Keratinocyte (primary cell): ENCODE results near the gene RRAS2. TPM values are rescaled to one million over a fixed set of nuclear protein-coding genes. Genes with fewer than 3 reads are reported as not detected.

ENCODE experiments used
- DNase-seq: peaks from one replicate; pipeline ENCODE4 v3.0.0-alpha.2; 2011; ENCODE audit warnings: low read depth, missing footprints, low spot score
- FAIRE-seq: peaks from 2 replicates; lab custom pipeline; 2011; peaks lifted over from hg19 to GRCh38; lab: Jason Lieb, UNC
- H2AFZ ChIP-seq: 2 replicates; pipeline ENCODE4 v1.6.0; 2012; ENCODE audit warnings: low read length, control low read depth, inconsistent platforms; ENCODE audit not compliant: control insufficient read depth
- H3K27ac ChIP-seq: 2 replicates; pipeline ENCODE4 v1.5.1; 2011; ENCODE audit warnings: low read length; ENCODE audit not compliant: control insufficient read depth, insufficient read depth
- H3K27me3 ChIP-seq: 3 replicates; pipeline ENCODE4 v1.6.0; 2011; ENCODE audit warnings: low read length; ENCODE audit not compliant: control insufficient read depth, insufficient read depth; ENCODE audit errors: extremely low read depth
- H3K36me3 ChIP-seq, 2 experiments: 2 replicates in 1 of 2; 3 replicates in 1 of 2; pipeline ENCODE4 v1.5.1; 2011; ENCODE audit warnings: low read length in 2 of 2, mild to moderate bottlenecking in 1 of 2; ENCODE audit not compliant: control insufficient read depth in 2 of 2, insufficient read depth in 2 of 2; ENCODE audit errors: extremely low read depth in 1 of 2
- H3K4me1 ChIP-seq: 3 replicates; pipeline ENCODE4 v1.5.1; 2011; ENCODE audit warnings: low read length; ENCODE audit not compliant: control insufficient read depth, insufficient read depth; ENCODE audit errors: extremely low read depth
- H3K4me2 ChIP-seq: 3 replicates; pipeline ENCODE4 v1.6.0; 2011; ENCODE audit warnings: low read depth, low read length; ENCODE audit not compliant: control insufficient read depth, insufficient read depth; ENCODE audit errors: extremely low read depth
- H3K4me3 ChIP-seq, 3 experiments: fragments of 200-600 bp in 1 of 3; sonication (generic) in 1 of 3; 2 replicates in 2 of 3; 3 replicates in 1 of 3; pipeline ENCODE4 v1.5.1; 2011 to 2016; ENCODE audit warnings: low read length in 3 of 3, mild to moderate bottlenecking in 3 of 3, control low read depth in 2 of 3, inconsistent platforms in 1 of 3, low read depth in 1 of 3, mixed read lengths in 1 of 3, mixed run types in 1 of 3, moderate library complexity in 1 of 3; ENCODE audit not compliant: control insufficient read depth in 2 of 3, insufficient read depth in 2 of 3; ENCODE audit errors: extremely low read depth in 1 of 3
- H3K79me2 ChIP-seq: 2 replicates; pipeline ENCODE4 v1.6.0; 2012; ENCODE audit warnings: low read length; ENCODE audit not compliant: control insufficient read depth, insufficient read depth
- H3K9ac ChIP-seq: 3 replicates; pipeline ENCODE4 v1.6.0; 2011; ENCODE audit warnings: low read length; ENCODE audit not compliant: control insufficient read depth, insufficient read depth; ENCODE audit errors: extremely low read depth
- H3K9me1 ChIP-seq: 3 replicates; pipeline ENCODE4 v1.6.0; 2011; ENCODE audit warnings: low read length; ENCODE audit not compliant: control insufficient read depth, insufficient read depth; ENCODE audit errors: extremely low read depth
- H3K9me3 ChIP-seq: 2 replicates; pipeline ENCODE4 v1.5.1; 2012; ENCODE audit warnings: low read depth, low read length; ENCODE audit not compliant: control insufficient read depth
- H4K20me1 ChIP-seq: 3 replicates; pipeline ENCODE4 v1.6.0; 2011; ENCODE audit warnings: low read length; ENCODE audit not compliant: control insufficient read depth, insufficient read depth; ENCODE audit errors: extremely low read depth
- CTCF ChIP-seq, 3 experiments: IDR thresholded peaks in 1 of 3; conservative IDR thresholded peaks in 1 of 3; optimal IDR thresholded peaks in 1 of 3; 2 replicates in 2 of 3; 3 replicates in 1 of 3; pipeline versions ENCODE3 to v1.5.1; 2011; ENCODE audit warnings: low read length in 3 of 3, mild to moderate bottlenecking in 3 of 3, moderate library complexity in 2 of 3, control low read depth in 1 of 3, inconsistent platforms in 1 of 3; ENCODE audit not compliant: insufficient read depth in 2 of 3; ENCODE audit errors: extremely low read depth in 1 of 3
- EZH2 ChIP-seq: IDR thresholded peaks from one replicate; pipeline ENCODE4 v1.6.1; 2012; ENCODE audit warnings: inconsistent platforms, mild to moderate bottlenecking, low read length, moderate library complexity
- dilution Hi-C: fragments of 300-500 bp; cut with MboI; formaldehyde crosslinking; loops from one replicate; pipeline ENCODE4 v1.7.0; 2020; ENCODE audit warnings: low sequenced_read_pairs; ENCODE audit not compliant: extremely low pct_ligation_motif_present
- polyA plus RNA-seq, 5 experiments: library from polyadenylated mRNA; depleted of rRNA in 3 of 5; stranded (reverse) in 3 of 5; stranded (forward) in 1 of 5; unstranded in 1 of 5; fragments of >200 nt; gene quantifications; 1 replicate in 1 of 5; 2 replicates in 3 of 5; 3 replicates in 1 of 5; pipeline versions ENCODE4 v1.2.1 to v1.2.3, GENCODE V29; 2011 to 2012; ENCODE audit warnings: missing spikeins in 2 of 5, low read depth in 1 of 5, low replicate concordance in 1 of 5

RRAS2 gene
- polyA plus RNA-seq, 1 donor (not counting 4 experiments of a cell fraction or from before 2014, with no cell fraction given), result 99.3 TPM

- no peak for FAIRE-seq
- H3K79me2 ChIP-seq, result peaks cover 97% of the 10 kb centered on the region
Observed at GRCh38 chr11:14347991-14348390, 11.0 kb downstream of the RRAS2 start.

GRCh38 chr11:14347494-14347893 lies 11.5 kb downstream of the RRAS2 start:
- Histone ChIP-seq H3K9ac (no peak overlapping the region), H3K4me2 (no peak overlapping the region), H3K79me2 (peaks cover 97% of the 10 kb centered on the region), H2AFZ (no peak overlapping the region), H3K9me1 (no peaks in the 10 kb centered on the region), H3K4me3 (no peak overlapping the region), H3K9me3 (no peaks in the 10 kb centered on the region), H3K27ac (no peak overlapping the region), H4K20me1 (peaks cover 3% of the 10 kb centered on the region), H3K36me3 (peaks cover 0 to 3% of the 10 kb centered on the region in 2 experiments), H3K27me3 (no peaks in the 10 kb centered on the region), H3K4me1 (peaks cover 8% of the 10 kb centered on the region)
- dilution Hi-C loops, result no loop called here
- TF ChIP-seq EZH2 (no peak), CTCF (optimal IDR thresholded peaks at IDR 0.05 in 1 of 3, IDR thresholded peaks at IDR 0.05 in 1 of 3, conservative IDR thresholded peaks at IDR 0.05 in 1 of 3; ENCODE audit: extremely low read depth in 1 of 3, insufficient read depth in 2 of 3, low read length in 3 of 3) (no peak)
- no peak for DNase-seq
- FAIRE-seq, result no peak

More at GRCh38 chr11:14347991-14348390, 11.0 kb downstream of the RRAS2 start:
- H4K20me1 ChIP-seq, result peaks cover 3% of the 10 kb centered on the region
- no peaks in the 10 kb centered on the region for H3K9me3 ChIP-seq
- no peak overlapping the region for H3K4me2 ChIP-seq
- no peak overlapping the region for H3K4me3 ChIP-seq
- DNase-seq, result no peak
- H3K27ac ChIP-seq, result no peak overlapping the region
- no peak overlapping the region for H2AFZ ChIP-seq
- H3K4me1 ChIP-seq, result peaks cover 4% of the 10 kb centered on the region
- no peak for TF ChIP-seq CTCF (optimal IDR thresholded peaks at IDR 0.05 in 1 of 3, IDR thresholded peaks at IDR 0.05 in 1 of 3, conservative IDR thresholded peaks at IDR 0.05 in 1 of 3; ENCODE audit: extremely low read depth in 1 of 3, insufficient read depth in 2 of 3, low read length in 3 of 3)
- TF ChIP-seq EZH2, result no peak
- H3K36me3 ChIP-seq, result peaks cover 0 to 3% of the 10 kb centered on the region in 2 experiments
- no peak overlapping the region for H3K9ac ChIP-seq
- dilution Hi-C loops, result no loop called here
- H3K9me1 ChIP-seq, result no peaks in the 10 kb centered on the region
- H3K27me3 ChIP-seq, result no peaks in the 10 kb centered on the region
